ENCODE results near the gene KLK6.

DNA sequence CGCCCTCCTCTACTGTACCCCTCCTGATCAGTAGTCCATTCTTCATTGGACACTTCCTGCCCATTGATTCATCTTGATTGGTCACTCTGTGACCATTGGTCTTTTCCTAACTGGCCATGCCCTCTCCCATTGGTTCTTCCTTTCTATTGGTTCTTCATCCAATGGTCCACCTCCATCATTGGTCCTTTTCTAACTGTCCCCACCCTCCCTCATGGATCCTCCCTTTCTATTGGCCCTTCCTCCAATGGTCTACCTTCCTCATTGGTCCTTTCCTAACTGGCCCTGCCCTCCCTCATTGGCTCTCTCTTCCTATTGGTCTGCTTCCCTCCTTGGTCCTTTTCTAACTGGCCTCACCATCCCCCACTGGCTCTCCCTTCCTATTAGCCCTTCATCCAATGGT, 7.1 kb downstream of the KLK6 start:
- TF ChIP-seq, protein P1, sequence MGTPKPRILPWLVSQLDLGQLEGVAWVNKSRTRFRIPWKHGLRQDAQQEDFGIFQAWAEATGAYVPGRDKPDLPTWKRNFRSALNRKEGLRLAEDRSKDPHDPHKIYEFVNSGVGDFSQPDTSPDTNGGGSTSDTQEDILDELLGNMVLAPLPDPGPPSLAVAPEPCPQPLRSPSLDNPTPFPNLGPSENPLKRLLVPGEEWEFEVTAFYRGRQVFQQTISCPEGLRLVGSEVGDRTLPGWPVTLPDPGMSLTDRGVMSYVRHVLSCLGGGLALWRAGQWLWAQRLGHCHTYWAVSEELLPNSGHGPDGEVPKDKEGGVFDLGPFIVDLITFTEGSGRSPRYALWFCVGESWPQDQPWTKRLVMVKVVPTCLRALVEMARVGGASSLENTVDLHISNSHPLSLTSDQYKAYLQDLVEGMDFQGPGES (IDR thresholded peaks at IDR 0.05; ENCODE audit: low read depth, low read length) = no peak
- TF ChIP-seq, protein P2, sequence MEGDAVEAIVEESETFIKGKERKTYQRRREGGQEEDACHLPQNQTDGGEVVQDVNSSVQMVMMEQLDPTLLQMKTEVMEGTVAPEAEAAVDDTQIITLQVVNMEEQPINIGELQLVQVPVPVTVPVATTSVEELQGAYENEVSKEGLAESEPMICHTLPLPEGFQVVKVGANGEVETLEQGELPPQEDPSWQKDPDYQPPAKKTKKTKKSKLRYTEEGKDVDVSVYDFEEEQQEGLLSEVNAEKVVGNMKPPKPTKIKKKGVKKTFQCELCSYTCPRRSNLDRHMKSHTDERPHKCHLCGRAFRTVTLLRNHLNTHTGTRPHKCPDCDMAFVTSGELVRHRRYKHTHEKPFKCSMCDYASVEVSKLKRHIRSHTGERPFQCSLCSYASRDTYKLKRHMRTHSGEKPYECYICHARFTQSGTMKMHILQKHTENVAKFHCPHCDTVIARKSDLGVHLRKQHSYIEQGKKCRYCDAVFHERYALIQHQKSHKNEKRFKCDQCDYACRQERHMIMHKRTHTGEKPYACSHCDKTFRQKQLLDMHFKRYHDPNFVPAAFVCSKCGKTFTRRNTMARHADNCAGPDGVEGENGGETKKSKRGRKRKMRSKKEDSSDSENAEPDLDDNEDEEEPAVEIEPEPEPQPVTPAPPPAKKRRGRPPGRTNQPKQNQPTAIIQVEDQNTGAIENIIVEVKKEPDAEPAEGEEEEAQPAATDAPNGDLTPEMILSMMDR (IDR thresholded peaks at IDR 0.05) = no peak
- TF ChIP-seq POLR2AphosphoS5 (IDR thresholded peaks at IDR 0.05; ENCODE audit: low read depth, low read length) (no peak), RXRA (IDR thresholded peaks at IDR 0.05; ENCODE audit: borderline replicate concordance, low read depth) (no peak), GATA2 (CRISPR knock-in tag; IDR thresholded peaks at IDR 0.05) (no peak), SMC3 (IDR thresholded peaks at IDR 0.05; ENCODE audit: low read depth, low read length) (no peak)
- TF ChIP-seq, protein P3, sequence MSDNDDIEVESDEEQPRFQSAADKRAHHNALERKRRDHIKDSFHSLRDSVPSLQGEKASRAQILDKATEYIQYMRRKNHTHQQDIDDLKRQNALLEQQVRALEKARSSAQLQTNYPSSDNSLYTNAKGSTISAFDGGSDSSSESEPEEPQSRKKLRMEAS (IDR thresholded peaks at IDR 0.05; ENCODE audit: low read depth) = no peak

Measured in SK-N-SH (cell line).